ENCODE results near the gene STRA6. TPM values are rescaled to one million over a fixed set of nuclear protein-coding genes. Genes with fewer than 3 reads are reported as not detected.

The STRA6 gene
- total and polyA plus RNA-seq, 10 donors, result 0.47 to 1.8 (median 0.96) TPM; not detected in 3

DNA sequence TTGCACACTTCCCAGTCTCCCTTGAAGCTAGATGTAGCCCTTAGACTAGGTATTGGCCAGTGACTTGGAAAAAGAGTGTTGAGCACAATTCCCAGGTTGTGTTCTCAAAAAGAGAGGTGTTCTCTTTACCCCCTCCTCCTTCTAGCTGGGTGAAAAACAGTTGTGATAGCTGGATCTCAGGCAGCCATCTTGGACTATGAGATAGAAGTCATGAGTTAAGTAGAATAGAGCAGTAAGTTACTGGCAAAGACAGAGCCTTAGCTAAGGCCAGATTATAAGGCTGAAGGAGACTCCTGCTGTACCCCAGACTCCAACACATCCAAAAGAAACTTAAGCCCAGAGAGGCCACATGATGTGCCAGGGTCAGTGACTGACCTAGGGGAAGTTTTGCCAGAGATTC, 8.1 kb upstream of the STRA6 start:
- peaks cover 0 to 24% (median 0%) of the 10 kb centered on the region in 7 donors for H3K27me3 ChIP-seq (replicated peaks in 1 of 7)
- no peak overlapping the region for H3K4me3 ChIP-seq
- H3K27ac ChIP-seq, result no peak overlapping the region
- H3K4me1 ChIP-seq, result peaks cover 0 to 33% (median 1%) of the 10 kb centered on the region in 6 donors
- DNase-seq, result no peak
- intact Hi-C loops (cut with DNase I; ENCODE audit: low total_unique reads), result no loop called here
- H3K36me3 ChIP-seq, result no peaks in the 10 kb centered on the region
- no peaks in the 10 kb centered on the region for H3K9me3 ChIP-seq
- TF ChIP-seq, protein P1, sequence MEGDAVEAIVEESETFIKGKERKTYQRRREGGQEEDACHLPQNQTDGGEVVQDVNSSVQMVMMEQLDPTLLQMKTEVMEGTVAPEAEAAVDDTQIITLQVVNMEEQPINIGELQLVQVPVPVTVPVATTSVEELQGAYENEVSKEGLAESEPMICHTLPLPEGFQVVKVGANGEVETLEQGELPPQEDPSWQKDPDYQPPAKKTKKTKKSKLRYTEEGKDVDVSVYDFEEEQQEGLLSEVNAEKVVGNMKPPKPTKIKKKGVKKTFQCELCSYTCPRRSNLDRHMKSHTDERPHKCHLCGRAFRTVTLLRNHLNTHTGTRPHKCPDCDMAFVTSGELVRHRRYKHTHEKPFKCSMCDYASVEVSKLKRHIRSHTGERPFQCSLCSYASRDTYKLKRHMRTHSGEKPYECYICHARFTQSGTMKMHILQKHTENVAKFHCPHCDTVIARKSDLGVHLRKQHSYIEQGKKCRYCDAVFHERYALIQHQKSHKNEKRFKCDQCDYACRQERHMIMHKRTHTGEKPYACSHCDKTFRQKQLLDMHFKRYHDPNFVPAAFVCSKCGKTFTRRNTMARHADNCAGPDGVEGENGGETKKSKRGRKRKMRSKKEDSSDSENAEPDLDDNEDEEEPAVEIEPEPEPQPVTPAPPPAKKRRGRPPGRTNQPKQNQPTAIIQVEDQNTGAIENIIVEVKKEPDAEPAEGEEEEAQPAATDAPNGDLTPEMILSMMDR (IDR thresholded peaks at IDR 0.05 in 8 of 11, conservative IDR thresholded peaks at IDR 0.05 in 3 of 11), result no peak
- TF ChIP-seq POLR2AphosphoS5 (IDR thresholded peaks at IDR 0.05) (no peak), POLR2A (IDR thresholded peaks at IDR 0.05) (no peak)

- Histone ChIP-seq H3K36me3 (no peaks in the 10 kb centered on the region), H3K4me1 (peaks cover 0 to 39% (median 4%) of the 10 kb centered on the region in 6 donors), H3K27me3 (replicated peaks in 1 of 7) (peaks cover 0 to 24% (median 0%) of the 10 kb centered on the region in 7 donors), H3K27ac (no peak overlapping the region), H3K9me3 (no peaks in the 10 kb centered on the region), H3K4me3 (no peak overlapping the region)
- intact Hi-C loops (cut with DNase I; ENCODE audit: low total_unique reads), result no loop called here
- TF ChIP-seq, protein P1 (IDR thresholded peaks at IDR 0.05 in 8 of 11, conservative IDR thresholded peaks at IDR 0.05 in 3 of 11), result no peak
- TF ChIP-seq POLR2AphosphoS5 (IDR thresholded peaks at IDR 0.05), result no peak
- TF ChIP-seq POLR2A (IDR thresholded peaks at IDR 0.05), result no peak
- WGBS, 5 donors, result 42 to 70% (median 51%) methylated on average over 4 of the region's 4 CpGs
- DNase-seq, result no peak
Observed at GRCh38 chr15:74209997-74210671, 7.5 kb upstream of the STRA6 start.

GRCh38 chr15:74209560-74209958, 7.0 kb upstream of the STRA6 start:
- Histone ChIP-seq H3K36me3 (no peaks in the 10 kb centered on the region), H3K4me3 (no peak overlapping the region), H3K27ac (no peak overlapping the region), H3K9me3 (no peaks in the 10 kb centered on the region), H3K27me3 (replicated peaks in 1 of 7) (peaks cover 0 to 24% (median 0%) of the 10 kb centered on the region in 7 donors), H3K4me1 (peaks cover 0 to 42% (median 6%) of the 10 kb centered on the region in 6 donors)
- 74 to 81% (median 78%) methylated on average over 5 of the region's 5 CpGs for WGBS, 5 donors
- TF ChIP-seq POLR2AphosphoS5 (IDR thresholded peaks at IDR 0.05) (no peak), POLR2A (IDR thresholded peaks at IDR 0.05) (no peak)
- TF ChIP-seq, protein P1 (IDR thresholded peaks at IDR 0.05 in 8 of 11, conservative IDR thresholded peaks at IDR 0.05 in 3 of 11), result no peak
- DNase-seq, result no peak
- intact Hi-C loops (cut with DNase I; ENCODE audit: low total_unique reads), result no loop called here

GRCh38 chr15:74208901-74209559, 6.4 kb upstream of the STRA6 start:
- Histone ChIP-seq H3K27me3 (replicated peaks in 1 of 7) (peaks cover 0 to 20% (median 0%) of the 10 kb centered on the region in 7 donors), H3K4me1 (peaks cover 0 to 42% (median 6%) of the 10 kb centered on the region in 6 donors), H3K27ac (no peak overlapping the region), H3K36me3 (no peaks in the 10 kb centered on the region), H3K9me3 (no peaks in the 10 kb centered on the region), H3K4me3 (no peak overlapping the region)
- TF ChIP-seq, protein P1 (IDR thresholded peaks at IDR 0.05 in 8 of 11, conservative IDR thresholded peaks at IDR 0.05 in 3 of 11), result no peak
- TF ChIP-seq POLR2A (IDR thresholded peaks at IDR 0.05) (no peak), POLR2AphosphoS5 (IDR thresholded peaks at IDR 0.05) (no peak)
- WGBS, 5 donors, result 57 to 64% (median 62%) methylated on average over 11 of the region's 11 CpGs
- intact Hi-C loops (cut with DNase I; ENCODE audit: low total_unique reads), result no loop called here
- no peak for DNase-seq

Measured in spleen (tissue), 11 donors.